ENCODE data around the gene P2RX6.
"Not testable (repeated sequence)": the region's sequence is repeated elsewhere in the genome, so short reads cannot be mapped to it uniquely, and the experiment has no call there.

P2RX6 gene

DNA sequence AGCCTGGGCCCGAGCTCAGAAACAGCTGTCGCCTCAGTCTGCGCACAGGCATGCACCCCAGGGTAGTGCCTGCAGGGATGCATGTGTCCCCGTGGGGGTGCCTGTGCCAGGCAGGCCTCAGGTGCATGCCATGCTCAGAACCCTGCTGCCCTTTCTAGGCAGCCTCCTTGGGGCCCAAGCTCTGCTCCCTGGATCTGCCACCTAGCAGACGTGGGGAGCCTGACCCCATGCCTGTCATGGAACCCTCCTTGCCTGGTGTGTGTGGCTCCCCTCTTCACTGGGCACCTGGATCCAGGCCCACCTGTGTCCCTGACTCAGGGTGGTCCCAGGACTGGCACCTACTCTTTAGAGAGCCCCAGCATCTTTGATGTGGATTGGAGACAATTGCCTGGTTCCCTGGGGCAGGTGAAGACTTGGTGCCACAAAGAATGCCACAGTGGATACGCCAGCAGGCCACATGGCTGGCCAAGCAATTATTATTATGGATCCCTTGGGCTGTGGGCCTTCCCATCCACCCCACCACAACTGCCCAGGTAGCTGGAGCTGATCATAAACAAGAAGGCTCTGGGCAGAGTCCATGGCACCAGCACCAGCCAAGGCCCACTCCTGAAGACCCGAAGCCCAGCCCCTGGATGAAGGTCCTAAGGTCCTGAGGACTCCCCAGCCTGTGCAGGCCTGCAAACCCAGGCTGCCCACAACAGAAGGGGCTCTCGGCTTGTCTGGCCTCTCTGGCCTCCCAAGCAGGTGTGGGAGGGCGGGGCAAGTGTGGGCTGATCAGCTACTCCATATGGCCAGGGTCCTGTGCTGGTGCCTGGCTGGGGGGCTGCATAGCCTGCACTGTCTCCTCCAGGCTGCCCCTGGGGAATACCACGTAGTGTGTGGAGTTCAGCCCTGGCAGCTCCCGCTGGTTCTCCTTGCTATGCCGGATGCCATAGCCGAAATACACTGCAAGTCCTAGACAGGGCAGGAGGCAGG, 13.6 kb downstream of the P2RX6 start:
- Histone ChIP-seq H3K4me3 (no peak overlapping the region), H3K27ac (no peak overlapping the region)

DNA sequence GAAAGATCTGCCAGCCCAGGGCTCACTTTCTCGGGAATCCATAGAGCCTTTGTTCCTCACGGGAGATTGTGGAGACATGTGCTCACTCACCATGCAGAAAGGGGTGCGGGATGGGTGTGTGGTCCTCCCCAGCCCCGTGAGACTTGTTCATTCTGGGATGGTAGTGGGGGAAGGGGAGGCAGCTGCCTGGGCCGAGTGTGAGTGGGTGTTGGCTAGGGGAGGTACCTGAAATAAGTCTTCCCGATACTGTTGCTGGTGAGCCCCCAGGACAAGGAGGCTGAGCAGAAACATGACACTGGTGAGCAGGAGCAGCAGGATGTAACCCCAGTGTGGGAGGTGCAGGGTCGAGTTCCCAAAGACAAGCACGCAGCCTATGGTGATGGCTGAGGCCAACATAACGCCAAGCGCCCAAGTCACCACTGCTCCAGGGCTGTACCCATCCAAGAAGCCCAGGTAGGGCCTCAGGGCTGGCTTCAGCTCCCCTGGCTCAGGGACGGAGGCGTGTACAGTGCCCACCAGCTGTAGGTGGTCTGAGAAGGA, 14.6 kb downstream of the P2RX6 start:
- H3K27ac ChIP-seq: no peak overlapping the region
- no peak overlapping the region for H3K4me3 ChIP-seq

DNA sequence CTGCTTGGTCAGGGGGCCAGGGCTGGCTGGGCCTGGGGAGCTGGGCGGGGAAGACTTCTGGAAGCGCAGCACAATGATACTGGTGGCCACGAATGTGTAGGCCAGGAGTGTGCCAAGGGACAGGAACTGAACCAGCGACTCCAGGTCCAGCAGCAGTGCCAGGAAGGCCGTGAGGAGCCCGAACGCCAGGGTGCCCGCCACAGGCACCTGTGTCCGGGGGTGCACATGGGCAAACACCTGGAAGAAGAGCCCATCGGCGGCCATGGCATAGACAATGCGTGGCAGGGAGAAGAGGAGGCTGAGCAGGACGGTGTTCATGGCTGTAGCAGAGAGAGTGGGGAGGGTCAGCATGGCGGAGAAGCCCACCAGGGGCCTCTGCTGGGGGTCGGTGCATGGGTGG, 15.1 kb downstream of the P2RX6 start:
- H3K4me3 ChIP-seq: no peak overlapping the region

DNA sequence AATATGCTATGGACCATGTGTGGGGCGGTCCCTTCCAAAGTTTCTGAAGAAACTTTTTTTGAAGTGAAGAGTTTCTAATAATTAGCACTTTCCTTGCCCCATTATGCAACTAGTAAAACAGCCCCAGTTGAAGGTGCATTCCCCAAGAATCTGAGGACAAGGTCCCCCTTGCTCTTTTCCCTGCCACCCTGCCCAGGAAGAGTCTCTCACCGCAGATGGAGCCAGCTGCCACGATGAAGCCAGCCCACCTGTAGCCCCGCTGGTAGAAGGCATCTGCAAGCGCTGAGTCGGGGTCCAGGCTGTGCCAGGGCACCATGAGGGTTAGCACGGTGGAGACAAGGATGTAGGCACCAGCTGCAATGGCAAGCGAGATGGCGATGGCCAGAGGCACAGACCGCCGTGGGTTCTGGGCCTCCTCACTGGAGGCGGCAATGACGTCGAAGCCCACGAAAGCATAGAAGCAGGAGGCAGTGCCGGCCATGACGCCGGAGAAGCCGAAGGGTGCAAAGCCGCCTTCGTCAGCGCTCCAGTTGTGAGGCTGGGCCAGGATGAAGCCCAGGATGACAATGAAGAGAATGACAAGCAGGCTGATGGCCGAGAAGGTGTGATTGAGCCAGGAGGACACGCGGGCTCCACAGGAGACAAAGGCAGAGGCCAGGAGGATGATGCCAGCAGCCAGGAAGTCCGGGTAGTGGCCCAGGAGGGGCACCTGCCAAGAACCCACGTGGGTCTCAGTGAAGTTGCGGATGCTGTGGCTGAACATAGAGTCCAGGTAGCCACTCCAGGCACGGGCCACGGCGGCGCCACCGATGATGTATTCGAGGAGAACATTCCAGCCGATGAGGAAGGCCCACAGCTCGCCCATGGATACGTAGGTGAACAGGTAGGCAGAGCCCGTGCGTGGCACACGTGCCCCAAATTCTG, 15.9 kb downstream of the P2RX6 start:
- Histone ChIP-seq H3K27ac (no peak overlapping the region), H3K4me3 (no peak overlapping the region)

More for the DNA sequence above, 15.1 kb downstream of the P2RX6 start:
- H3K27ac ChIP-seq: no peak overlapping the region

DNA sequence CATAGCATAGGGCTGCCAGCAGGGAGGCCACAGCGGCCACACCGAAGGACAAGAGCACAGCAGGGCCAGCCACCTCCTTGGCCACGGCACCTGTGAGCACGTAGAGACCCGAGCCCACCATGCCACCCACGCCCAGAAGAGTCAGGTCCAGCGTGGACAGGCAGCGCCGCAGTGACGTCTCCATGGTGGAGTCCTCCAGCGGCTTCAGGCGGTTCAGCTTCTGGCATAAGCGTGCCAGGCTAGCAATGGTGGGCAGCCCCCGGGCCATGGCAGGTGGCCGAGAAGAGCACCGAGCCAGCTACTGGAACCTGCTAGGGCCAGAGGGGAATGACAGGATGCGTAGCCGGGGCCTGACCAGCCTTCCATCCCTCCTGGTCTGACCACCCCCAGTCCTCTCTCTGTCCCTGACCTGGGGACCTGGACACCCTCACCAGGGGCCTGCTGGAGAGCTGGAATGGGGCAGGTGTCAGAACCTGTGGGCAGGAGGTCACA, 16.6 kb downstream of the P2RX6 start:
- Histone ChIP-seq H3K4me3 (peak overlapping the region in 1 of 7 experiments; percentile 27), H3K27ac (no peak overlapping the region)

DNA sequence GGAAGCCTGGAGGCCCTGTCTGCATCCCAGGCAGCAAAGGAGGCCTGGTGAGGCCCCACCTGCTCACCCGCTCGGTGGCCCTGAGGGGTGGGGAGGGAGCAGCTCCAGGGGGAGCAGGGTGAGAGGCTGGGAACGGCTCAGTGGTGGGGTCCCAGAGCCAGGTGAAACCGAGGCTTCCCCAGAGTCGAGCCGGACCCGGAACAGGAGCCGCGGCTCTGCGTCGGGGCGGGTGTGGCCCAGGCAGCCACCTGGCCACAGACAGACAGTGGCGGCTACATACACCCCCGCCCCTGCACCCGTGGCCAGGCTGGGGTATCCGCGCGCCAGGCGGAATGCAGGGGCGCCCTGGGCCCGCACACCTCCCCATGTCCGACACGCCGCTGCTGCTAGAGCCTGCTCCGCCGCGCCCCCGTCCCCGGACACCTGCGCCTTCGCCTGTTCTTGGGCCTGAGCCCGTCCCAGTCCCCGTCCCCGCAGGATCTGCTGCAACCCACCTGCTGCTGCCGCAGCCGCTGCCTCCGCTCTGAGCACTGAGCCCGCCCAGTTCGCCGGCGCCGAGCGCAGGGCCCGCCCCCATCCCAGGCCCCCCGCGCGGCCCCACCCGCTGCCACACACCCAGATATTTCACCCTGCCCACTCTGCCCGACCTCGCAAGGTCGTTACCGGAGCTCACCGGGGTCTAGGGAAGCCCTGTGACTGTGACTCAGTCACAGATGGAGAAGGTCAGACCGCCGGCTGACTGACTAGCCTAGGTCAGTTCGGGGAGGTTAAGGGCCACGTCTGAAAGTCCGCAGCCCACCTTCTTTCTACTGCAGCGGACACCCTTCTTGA, 17.3 kb downstream of the P2RX6 start, which contains the start of gene SLC7A4:
Gene SLC7A4, minus strand, starts transcription at position 525 of the 831 bp plus-strand sequence. CDS start 749 bp downstream, outside the sequence.
- H3K27ac ChIP-seq: no peak within 1 kb of the TSS
- H3K4me3 ChIP-seq: peak within 1 kb of the TSS in 3 of 7 experiments; percentile 1 to 27 (median 22)

DNA sequence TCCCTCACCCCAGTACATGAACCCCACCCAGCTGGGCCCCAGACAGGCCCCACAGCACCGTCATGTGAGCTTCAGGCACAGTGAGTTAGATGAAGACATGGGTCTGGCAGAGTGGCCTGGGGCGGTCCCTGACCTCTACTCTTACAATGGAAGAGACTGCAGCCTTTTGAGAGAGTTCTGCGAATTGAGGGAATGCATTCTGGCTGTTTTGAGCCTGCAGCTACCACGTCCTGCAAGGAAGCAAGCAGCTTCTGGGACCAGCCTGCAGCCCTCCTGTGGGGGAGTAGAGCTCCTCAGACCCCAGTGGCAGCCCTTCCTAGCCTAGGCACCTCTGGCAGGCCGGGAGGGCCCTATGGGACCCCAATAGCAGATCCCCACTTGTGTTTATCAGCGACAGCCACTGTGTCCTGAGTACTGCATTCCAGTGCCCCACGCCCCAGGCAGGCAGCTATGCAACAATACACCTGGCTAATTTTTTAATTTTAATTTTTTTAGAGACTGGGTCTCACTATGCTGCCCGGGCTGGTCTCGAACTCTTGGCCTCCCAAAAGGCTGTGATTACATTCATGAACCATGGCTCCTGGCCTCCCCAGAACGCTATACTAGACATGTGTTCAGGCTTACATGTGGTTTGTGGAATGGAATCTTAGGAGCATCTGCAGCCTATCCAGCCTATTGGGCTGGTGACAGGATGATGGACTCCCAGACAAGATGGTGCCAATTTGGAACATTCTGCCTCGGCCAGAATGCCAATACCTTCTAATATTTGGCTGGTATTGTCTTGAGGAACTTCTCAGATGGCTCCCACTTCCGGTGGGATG, 18.1 kb downstream of the P2RX6 start:
- no peak overlapping the region for H3K4me3 ChIP-seq
- no peak overlapping the region for H3K27ac ChIP-seq

DNA sequence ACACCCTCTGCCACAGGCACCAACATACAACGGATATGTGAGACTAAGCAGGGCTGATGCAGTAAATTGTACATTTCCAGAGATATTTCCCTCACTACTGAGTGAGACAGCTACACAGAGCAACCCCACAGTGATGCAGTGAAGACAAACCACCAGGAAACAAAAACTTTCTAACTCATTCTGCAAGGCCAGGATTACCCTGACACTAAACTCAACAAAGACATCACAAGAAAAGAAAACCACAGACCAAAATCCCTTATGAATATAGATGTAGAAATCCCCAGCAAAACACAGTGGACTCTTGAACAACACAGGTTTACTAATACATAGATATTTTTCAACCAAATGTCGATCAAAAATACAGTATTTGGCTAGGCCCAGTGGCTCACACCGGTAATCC, 18.9 kb downstream of the P2RX6 start:
- no peak overlapping the region for H3K4me3 ChIP-seq
- no peak overlapping the region for H3K27ac ChIP-seq

DNA sequence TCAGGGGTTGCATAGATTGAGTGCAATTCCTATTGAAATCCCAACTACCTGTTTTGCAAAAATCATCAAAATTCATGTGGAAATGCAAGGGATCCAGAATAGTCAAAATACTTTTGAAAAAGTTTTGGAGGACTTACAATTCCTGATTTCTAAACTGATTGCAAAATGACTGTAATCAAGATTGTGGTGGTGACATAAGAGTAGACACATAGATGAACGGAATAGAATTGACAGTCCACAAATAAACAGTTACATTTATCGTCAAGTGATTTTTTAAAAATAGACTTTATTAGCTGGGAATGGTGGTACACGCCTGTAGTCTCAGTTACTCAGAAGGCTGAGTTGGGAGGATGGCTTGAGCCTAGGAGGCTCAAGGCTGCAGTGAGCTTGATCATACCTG, 20.0 kb downstream of the P2RX6 start:
- Histone ChIP-seq H3K4me3 (no peak overlapping the region), H3K27ac (no peak overlapping the region)

DNA sequence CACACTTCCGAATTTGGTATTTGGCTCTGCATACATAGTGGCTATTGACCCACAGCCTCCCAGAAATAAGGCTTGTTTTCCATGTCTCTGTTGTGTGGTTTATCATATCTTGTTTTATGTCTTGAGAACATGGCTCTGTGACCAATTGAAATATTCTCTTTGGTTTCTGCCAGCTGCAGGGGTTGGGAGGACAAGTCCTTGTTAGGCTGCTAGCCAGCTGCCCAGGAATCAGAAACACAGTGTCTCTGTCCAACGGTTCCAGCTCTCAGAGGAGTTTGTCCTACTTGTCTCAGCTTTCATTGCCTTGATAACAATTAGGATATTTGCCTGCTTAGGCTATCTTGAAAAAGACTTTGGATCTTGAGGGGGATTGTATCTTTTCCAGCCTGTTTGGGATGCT, 23.4 kb downstream of the P2RX6 start:
- Histone ChIP-seq H3K27ac (no peak overlapping the region), H3K4me3 (no peak overlapping the region)

DNA sequence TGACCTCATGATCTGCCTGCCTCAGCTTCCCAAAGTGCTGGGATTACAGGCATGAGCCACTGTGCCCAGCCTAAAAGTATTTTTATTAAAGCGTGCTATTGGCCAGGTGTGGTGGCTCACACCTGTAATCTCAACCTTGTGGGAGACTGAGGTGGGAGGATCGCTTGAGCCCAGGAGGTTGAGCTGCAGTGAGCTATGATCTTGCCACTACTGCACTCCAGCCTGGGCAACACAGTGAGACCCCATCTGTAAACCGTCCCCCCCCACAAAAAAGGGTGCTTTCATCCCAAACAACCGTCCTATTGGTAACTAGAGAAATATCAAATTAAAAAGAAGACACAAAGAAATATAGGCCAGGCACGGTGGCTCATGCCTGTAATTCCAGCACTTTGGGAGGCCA, 24.2 kb downstream of the P2RX6 start:
- H3K27ac ChIP-seq: not testable (repeated sequence)

DNA sequence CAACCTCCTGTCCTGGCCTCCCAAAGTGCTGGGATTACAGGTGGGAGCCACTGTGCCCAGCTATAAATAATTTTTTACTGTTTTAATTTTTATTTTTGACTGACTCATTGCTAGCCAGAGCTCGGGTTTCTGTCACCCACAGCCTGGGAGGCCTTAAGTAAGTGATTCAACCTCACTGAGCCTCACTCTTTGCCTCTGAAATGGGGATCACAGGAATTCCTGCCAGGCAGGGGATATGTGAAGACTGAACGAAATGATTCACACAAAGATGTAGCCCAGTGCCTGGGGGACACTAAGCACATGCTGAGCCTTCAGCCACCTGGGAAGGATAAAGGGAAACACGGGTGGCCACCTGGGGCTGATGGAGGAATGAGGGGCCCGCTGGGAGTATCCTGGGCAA, 27.0 kb downstream of the P2RX6 start:
- H3K4me3 ChIP-seq: no peak overlapping the region
- no peak overlapping the region for H3K27ac ChIP-seq

More for the DNA sequence above, 24.2 kb downstream of the P2RX6 start:
- not testable (repeated sequence) for H3K4me3 ChIP-seq

DNA sequence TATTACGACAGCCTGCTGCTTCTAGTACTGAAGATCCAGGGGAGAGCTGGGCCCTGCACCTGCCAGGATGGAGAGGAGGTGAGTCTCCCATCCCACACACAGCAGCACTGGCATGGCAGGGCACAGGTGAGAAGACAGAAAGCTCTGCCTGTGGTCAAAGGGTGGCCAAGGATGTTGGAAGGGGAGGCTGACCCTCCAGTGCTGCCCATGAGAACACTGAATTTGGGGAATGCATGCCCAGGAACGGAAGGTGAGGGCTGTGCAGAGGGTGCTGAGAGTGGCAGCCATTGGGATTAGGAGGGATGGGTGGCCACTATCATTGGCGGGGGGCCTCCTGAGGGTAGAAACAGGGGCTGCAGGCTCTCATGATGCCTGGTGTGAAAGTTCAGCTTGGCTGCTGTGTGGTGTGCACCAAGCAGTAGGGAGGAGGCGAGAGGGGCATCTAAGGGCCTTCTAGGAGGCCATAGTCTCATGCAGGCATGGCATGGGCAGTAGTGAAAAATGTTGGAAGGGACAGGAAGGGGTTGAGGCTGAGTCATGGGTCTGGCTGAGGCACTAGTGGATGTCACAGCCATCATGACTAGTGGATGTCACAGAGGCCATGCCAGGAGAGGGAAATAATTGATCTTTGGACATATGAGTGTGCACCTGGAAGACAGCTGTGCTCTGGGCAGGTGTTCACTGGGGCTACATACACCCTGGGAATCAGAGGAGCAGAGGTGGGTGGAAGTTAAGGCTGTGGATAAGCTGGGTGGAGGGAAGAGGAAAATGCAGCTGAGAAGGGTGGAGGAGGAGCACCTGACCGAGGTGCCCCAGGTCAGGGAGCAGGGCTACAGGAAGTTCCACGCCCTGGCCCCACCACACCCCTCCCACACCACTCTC, 28.3 kb downstream of the P2RX6 start:
- H3K4me3 ChIP-seq: no peak overlapping the region
- no peak overlapping the region for H3K27ac ChIP-seq

DNA sequence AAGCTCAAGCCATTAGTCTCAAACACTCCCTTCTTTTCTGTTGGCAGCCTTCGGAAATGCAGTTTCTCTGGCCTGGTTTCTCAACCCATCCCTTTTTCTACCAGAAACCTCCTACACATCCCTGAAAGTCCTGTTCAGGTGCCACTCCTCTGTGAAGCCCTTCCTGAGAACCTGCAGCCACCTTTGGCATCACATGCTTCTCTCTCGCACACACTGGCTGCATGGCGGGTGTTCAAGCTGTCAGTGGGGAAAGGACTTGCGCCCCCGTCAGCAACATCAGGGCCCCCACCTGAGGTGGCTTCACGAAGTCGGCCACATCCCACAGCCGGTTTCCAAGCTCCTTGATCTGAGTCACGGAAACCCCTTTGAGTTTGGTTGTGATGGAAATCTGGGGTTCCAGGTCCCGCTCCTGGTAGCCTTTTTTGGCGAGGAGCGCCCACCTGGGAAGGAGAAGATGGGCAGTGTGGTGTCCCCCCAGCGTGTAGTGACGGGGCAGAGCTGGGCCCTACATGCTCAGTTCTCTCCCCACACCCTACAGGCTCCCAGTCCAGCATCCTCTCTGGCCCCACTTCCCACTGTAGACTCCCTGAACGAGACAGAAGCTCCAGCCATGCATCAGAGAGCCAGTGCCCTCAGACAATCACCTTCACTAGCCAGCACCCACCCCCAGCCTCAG, 29.0 kb downstream of the P2RX6 start:
- Histone ChIP-seq H3K27ac (peak overlapping the region in 2 of 21 experiments; percentile 6 to 15), H3K4me3 (no peak overlapping the region)

DNA sequence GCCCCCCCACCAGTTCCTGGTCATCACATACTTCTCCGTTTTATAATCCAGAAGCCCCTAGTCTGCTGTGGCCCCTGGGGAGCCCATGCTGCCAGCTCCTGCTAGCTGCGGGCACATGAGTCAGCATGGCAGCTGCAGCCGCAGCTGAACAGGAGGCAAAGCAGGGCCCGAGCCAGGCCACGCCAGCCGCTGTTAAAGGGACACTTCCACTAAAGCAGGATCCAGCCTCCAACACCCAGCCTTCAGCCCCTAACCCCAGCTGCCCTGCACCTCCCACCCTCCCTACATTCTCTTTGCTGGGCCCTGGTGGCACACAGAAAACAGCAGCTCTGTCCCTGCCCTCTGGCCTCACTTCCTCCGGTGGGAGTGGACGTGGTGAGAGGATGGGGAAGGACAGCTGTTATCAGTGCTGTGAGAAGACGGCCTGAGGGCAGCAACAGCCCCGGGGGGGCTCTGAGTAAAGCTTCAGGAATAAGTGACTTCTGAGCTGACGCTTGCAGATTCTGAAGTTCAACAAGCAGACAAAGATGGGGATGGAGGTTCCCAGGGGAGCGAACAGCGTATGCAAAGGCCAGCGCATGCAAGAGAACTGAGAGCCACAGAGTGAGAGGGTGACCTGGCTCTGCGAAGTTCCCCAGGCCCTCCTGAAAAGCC, 30.1 kb downstream of the P2RX6 start:
- peak overlapping the region in 3 of 7 experiments; percentile 19 to 24 (median 23) for H3K4me3 ChIP-seq
- peak overlapping the region in 6 of 21 experiments; percentile 1 to 66 (median 13) for H3K27ac ChIP-seq

All from skin epidermis (tissue), 12 donors.